HG02588 (cell line): Measurements from ENCODE around the gene TMPRSS11D.

Source experiments
- ATAC-seq: cut with Tn5 transposase; IDR thresholded peaks from one replicate; pipeline ENCODE4 v1.9.1; 2021; ENCODE audit warnings: mild to moderate bottlenecking, moderate library complexity; ENCODE audit not compliant: unreplicated experiment

Gene TMPRSS11D

GRCh38 chr4:67883902-67884301 is at the start of gene TMPRSS11D:
TMPRSS11D (minus strand) TSS chr4:67884002; CDS start chr4:67883933, 69 bp downstream.
- no peak for ATAC-seq

- no peak for ATAC-seq
Measured at GRCh38 chr4:67933038-67933437, 49.2 kb upstream of the TMPRSS11D start.

- ATAC-seq: no peak
Measured at GRCh38 chr4:67931256-67931655, 47.5 kb upstream of the TMPRSS11D start.

- ATAC-seq: no peak
Measured at GRCh38 chr4:67929426-67929825, 45.6 kb upstream of the TMPRSS11D start.

GRCh38 chr4:67928546-67928945 is 44.7 kb upstream of the TMPRSS11D start:
- no peak for ATAC-seq

- ATAC-seq: no peak
Measured at GRCh38 chr4:67927251-67927650, 43.4 kb upstream of the TMPRSS11D start.

GRCh38 chr4:67926485-67926884 is 42.7 kb upstream of the TMPRSS11D start:
- ATAC-seq: no peak

GRCh38 chr4:67922697-67923096 is 38.9 kb upstream of the TMPRSS11D start:
- no peak for ATAC-seq

GRCh38 chr4:67918428-67918827 is 34.6 kb upstream of the TMPRSS11D start:
- ATAC-seq: no peak

GRCh38 chr4:67915400-67915966 is 31.7 kb upstream of the TMPRSS11D start:
- ATAC-seq: no peak

GRCh38 chr4:67912080-67912479 is 28.3 kb upstream of the TMPRSS11D start:
- no peak for ATAC-seq

- ATAC-seq: no peak
Measured at GRCh38 chr4:67911638-67912037, 27.8 kb upstream of the TMPRSS11D start.

GRCh38 chr4:67911141-67911540 is 27.3 kb upstream of the TMPRSS11D start:
- ATAC-seq: no peak

- no peak for ATAC-seq
Measured at GRCh38 chr4:67910585-67910905, 26.7 kb upstream of the TMPRSS11D start.

GRCh38 chr4:67909905-67910584 is 26.2 kb upstream of the TMPRSS11D start:
- no peak for ATAC-seq

GRCh38 chr4:67907650-67908049 is 23.8 kb upstream of the TMPRSS11D start:
- no peak for ATAC-seq

- ATAC-seq: no peak
Measured at GRCh38 chr4:67899096-67899495, 15.3 kb upstream of the TMPRSS11D start.

GRCh38 chr4:67897686-67898085 is 13.9 kb upstream of the TMPRSS11D start:
- no peak for ATAC-seq

GRCh38 chr4:67896421-67897065 is 12.7 kb upstream of the TMPRSS11D start:
- ATAC-seq: no peak

GRCh38 chr4:67894659-67895058 is 10.9 kb upstream of the TMPRSS11D start:
- no peak for ATAC-seq

- ATAC-seq: no peak
Measured at GRCh38 chr4:67892905-67893304, 9.1 kb upstream of the TMPRSS11D start.

GRCh38 chr4:67892253-67892652 is 8.5 kb upstream of the TMPRSS11D start:
- ATAC-seq: no peak
